Stomach (tissue), 4 donors: ENCODE data around the gene COX8A.

Source experiments
- POLR2AphosphoS5 ChIP-seq, 3 donors: sonication (generic); formaldehyde crosslinking; IDR thresholded peaks; one replicate each; pipeline ENCODE4 v1.6.1; 2016; ENCODE audit warnings: antibody characterized with exemption in 3 of 3
- TF ChIP-seq, protein P1 (sequence below), 7 experiments: fragments of 450-650 bp in 4 of 7; fragments of 200-600 bp in 3 of 7; sonication (generic) in 3 of 7; IDR thresholded peaks; one replicate each; pipeline ENCODE4 v1.5.1; 2016 to 2019; ENCODE audit warnings: antibody characterized with exemption in 7 of 7, control low read depth in 2 of 7, mild to moderate bottlenecking in 1 of 7

DNA sequence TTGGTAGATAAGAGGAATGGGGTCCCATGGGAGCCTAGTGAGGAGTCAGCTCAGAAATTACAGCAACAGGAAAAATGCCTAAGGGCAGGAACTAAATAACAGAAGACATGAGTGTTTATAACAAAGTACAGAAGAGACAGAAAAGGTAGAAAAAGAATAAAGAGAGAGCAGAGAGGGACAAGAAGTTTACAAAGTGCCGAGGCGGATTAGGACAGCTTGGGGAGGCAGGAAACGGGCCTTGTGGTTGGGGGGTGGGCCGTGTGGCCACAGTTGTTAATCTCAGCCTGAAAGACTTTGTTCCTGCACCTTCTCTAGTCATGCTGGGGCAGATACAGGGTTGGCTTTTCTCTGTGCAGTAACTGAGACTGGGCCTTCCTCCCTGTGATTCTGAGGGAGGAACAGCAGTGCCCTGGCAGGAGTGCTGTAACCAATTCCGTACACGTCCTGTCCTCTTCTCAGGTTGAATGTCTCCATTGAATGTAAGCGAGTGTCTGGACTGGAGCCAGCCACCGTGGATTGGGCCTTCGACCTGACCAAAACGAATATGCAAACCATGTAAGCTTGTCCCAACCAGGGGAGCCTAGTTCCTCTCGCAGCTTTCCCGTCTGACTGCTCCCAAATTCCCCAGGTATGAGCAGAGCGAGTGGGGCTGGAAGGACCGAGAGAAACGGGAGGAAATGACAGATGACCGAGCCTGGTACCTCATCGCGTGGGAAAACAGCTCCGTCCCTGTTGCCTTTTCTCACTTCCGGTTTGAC lies 22.5 kb upstream of the COX8A start:
- TF ChIP-seq, protein P1, sequence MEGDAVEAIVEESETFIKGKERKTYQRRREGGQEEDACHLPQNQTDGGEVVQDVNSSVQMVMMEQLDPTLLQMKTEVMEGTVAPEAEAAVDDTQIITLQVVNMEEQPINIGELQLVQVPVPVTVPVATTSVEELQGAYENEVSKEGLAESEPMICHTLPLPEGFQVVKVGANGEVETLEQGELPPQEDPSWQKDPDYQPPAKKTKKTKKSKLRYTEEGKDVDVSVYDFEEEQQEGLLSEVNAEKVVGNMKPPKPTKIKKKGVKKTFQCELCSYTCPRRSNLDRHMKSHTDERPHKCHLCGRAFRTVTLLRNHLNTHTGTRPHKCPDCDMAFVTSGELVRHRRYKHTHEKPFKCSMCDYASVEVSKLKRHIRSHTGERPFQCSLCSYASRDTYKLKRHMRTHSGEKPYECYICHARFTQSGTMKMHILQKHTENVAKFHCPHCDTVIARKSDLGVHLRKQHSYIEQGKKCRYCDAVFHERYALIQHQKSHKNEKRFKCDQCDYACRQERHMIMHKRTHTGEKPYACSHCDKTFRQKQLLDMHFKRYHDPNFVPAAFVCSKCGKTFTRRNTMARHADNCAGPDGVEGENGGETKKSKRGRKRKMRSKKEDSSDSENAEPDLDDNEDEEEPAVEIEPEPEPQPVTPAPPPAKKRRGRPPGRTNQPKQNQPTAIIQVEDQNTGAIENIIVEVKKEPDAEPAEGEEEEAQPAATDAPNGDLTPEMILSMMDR (IDR thresholded peaks at IDR 0.05) = no peak
- TF ChIP-seq POLR2AphosphoS5 (IDR thresholded peaks at IDR 0.05) = no peak
